ENCODE results near the gene PDCD1LG2. TPM values are rescaled to one million over a fixed set of nuclear protein-coding genes. Genes with fewer than 3 reads are reported as not detected.

PDCD1LG2 gene
- total and polyA plus RNA-seq, 2 of the 8 experiments (the other 6 are each of a cell fraction or from before 2014, with no cell fraction given): not detected

GRCh38 chr9:5479994-5480694, 30.2 kb upstream of the PDCD1LG2 start:
- H3K23ac ChIP-seq (ENCODE audit: insufficient read length): no peak overlapping the region
- H3K23me2 ChIP-seq (ENCODE audit: low read depth, low read length): no peaks in the 10 kb centered on the region; the same call in 1 of the 2 replicates
- H3K79me1 ChIP-seq (ENCODE audit: low read depth, low read length): no peaks in the 10 kb centered on the region
- CTCF ChIA-PET (ENCODE audit: partially characterized antibody): interaction anchor here (0.6 to 2.3 kb wide), 7 partner anchors 10 to 555 kb away, joined by 3 to 7 read pairs (median 3); partner anchors contain the start of gene CD274
- no peaks in the 10 kb centered on the region for H4K20me1 ChIP-seq (replicated peaks in 1 of 2; ENCODE audit: control insufficient read depth in 1 of 2, insufficient read depth in 2 of 2, low read length in 2 of 2)
- H3K4me1 ChIP-seq (replicated peaks in 1 of 4; ENCODE audit: control insufficient read depth in 3 of 4, insufficient read depth in 4 of 4, low read length in 3 of 4): no peaks in the 10 kb centered on the region
- no peak for FAIRE-seq
- H3K18ac ChIP-seq (ENCODE audit: extremely low read depth, low read length): no peak overlapping the region
- no peak overlapping the region for H3K4me2 ChIP-seq (ENCODE audit: insufficient read depth in 1 of 2, low read depth in 2 of 2, low read length in 2 of 2)
- no peak overlapping the region; a peak in 1 of 7 replicates for H3K9ac ChIP-seq (replicated peaks in 1 of 4; ENCODE audit: extremely low read depth in 1 of 4, low read depth in 3 of 4, low read length in 3 of 4)
- no peak overlapping the region for H2AFZ ChIP-seq (ENCODE audit: low read length)
- no peaks in the 10 kb centered on the region for H3K27me3 ChIP-seq (replicated peaks in 1 of 4; ENCODE audit: control insufficient read depth in 3 of 4, extremely low read depth in 1 of 4, insufficient read depth in 3 of 4, low read length in 3 of 4)
- no peak overlapping the region for H2BK12ac ChIP-seq (ENCODE audit: low read depth, low read length)
- H4K8ac ChIP-seq (ENCODE audit: extremely low read depth, insufficient read depth, low read length): no peak overlapping the region
- no peak overlapping the region for H2BK5ac ChIP-seq (ENCODE audit: low read depth, low read length)
- no peak overlapping the region for H3K56ac ChIP-seq (replicated peaks; ENCODE audit: insufficient read length, low read depth, low read length)
- no peak overlapping the region for H2BK20ac ChIP-seq (ENCODE audit: low read length)
- no peak overlapping the region for H4K91ac ChIP-seq (replicated peaks; ENCODE audit: insufficient read length, low read length)
- H3K27ac ChIP-seq (ENCODE audit: low read depth, low read length): no peak overlapping the region
- DNase-seq (ENCODE audit: low read depth in 1 of 2, low spot score in 2 of 2): no peak
- H3K4me3 ChIP-seq (ENCODE audit: extremely low read depth in 1 of 4, insufficient read depth in 2 of 4, low read depth in 3 of 4, low read length in 4 of 4): no peak overlapping the region
- no peak overlapping the region for H3K14ac ChIP-seq (ENCODE audit: insufficient read length)
- H3K4ac ChIP-seq (replicated peaks; ENCODE audit: insufficient read length, low read depth, low read length): no peak overlapping the region
- no peak overlapping the region for H2AK5ac ChIP-seq (ENCODE audit: low read depth, low read length)
- peaks cover 7 to 9% of the 10 kb centered on the region in 2 experiments; a peak in 1 of 4 replicates for H3K9me3 ChIP-seq (ENCODE audit: insufficient read depth in 2 of 2, low read depth in 1 of 2, low read length in 1 of 2)
- no peak overlapping the region for H2BK15ac ChIP-seq (ENCODE audit: low read length)
- 84% methylated on average over 3 of the region's 3 CpGs; no CpG with 5 or more reads in 1 of the 2 experiments for WGBS, 2 experiments (ENCODE audit: extremely low coverage in 1 of 2, insufficient coverage in 1 of 2, insufficient read length in 1 of 2, insufficient replicate concordance in 2 of 2, low coverage in 1 of 2, low lambda C conversion rate in 2 of 2, missing lambda C conversion rate in 1 of 2)
- H2BK120ac ChIP-seq (replicated peaks; ENCODE audit: low read depth, low read length): no peak overlapping the region
- no peaks in the 10 kb centered on the region for H3K79me2 ChIP-seq (ENCODE audit: control insufficient read depth in 1 of 2, insufficient read depth in 2 of 2, low read length in 2 of 2)
- no peaks in the 10 kb centered on the region for H3K36me3 ChIP-seq (ENCODE audit: control insufficient read depth in 2 of 4, insufficient read depth in 4 of 4, low read length in 3 of 4)
- no peak overlapping the region for H4K5ac ChIP-seq (ENCODE audit: insufficient read length, low read depth, low read length)
- POLR2A ChIA-PET (ENCODE audit: partially characterized antibody): no interaction called here
- TF ChIP-seq KDM4A (IDR thresholded peaks at IDR 0.05; ENCODE audit: low read depth, low read length, severe bottlenecking) (no peak), EGR1 (IDR thresholded peaks at IDR 0.05; ENCODE audit: borderline replicate concordance, low read depth, low read length) (no peak), TEAD4 (IDR thresholded peaks at IDR 0.05; ENCODE audit: low read depth, low read length) (no peak)
